IPS-15b (cell line): Measurements from ENCODE around the gene NUAK2.

ENCODE experiments used
- H3K27me3 ChIP-seq: one replicate; pipeline ENCODE4 v1.6.1; 2013; ENCODE audit warnings: low read length; ENCODE audit not compliant: control insufficient read depth, insufficient read depth
- H3K36me3 ChIP-seq: one replicate; pipeline ENCODE4 v1.6.1; 2013; ENCODE audit warnings: low read length; ENCODE audit not compliant: control insufficient read depth, insufficient read depth
- H3K4me1 ChIP-seq: one replicate; pipeline ENCODE4 v1.6.1; 2013; ENCODE audit warnings: mild to moderate bottlenecking, low read length; ENCODE audit not compliant: control insufficient read depth, insufficient read depth
- H3K4me3 ChIP-seq: one replicate; pipeline ENCODE4 v1.5.1; 2013; ENCODE audit warnings: low read depth, low read length
- H3K9ac ChIP-seq: one replicate; pipeline ENCODE4 v1.6.1; 2013; ENCODE audit warnings: low read depth, mild to moderate bottlenecking, low read length
- H3K9me3 ChIP-seq: one replicate; pipeline ENCODE4 v1.6.1; 2013; ENCODE audit warnings: mild to moderate bottlenecking, low read length; ENCODE audit not compliant: control insufficient read depth, insufficient read depth

The NUAK2 gene

GRCh38 chr1:205329719-205330118, 8.2 kb upstream of the NUAK2 start:
- no peaks in the 10 kb centered on the region for H3K9me3 ChIP-seq
- H3K4me3 ChIP-seq: no peak overlapping the region
- H3K4me1 ChIP-seq: peaks cover 17% of the 10 kb centered on the region
- H3K36me3 ChIP-seq: no peaks in the 10 kb centered on the region
- H3K27me3 ChIP-seq: no peaks in the 10 kb centered on the region
- no peak overlapping the region for H3K9ac ChIP-seq

DNA sequence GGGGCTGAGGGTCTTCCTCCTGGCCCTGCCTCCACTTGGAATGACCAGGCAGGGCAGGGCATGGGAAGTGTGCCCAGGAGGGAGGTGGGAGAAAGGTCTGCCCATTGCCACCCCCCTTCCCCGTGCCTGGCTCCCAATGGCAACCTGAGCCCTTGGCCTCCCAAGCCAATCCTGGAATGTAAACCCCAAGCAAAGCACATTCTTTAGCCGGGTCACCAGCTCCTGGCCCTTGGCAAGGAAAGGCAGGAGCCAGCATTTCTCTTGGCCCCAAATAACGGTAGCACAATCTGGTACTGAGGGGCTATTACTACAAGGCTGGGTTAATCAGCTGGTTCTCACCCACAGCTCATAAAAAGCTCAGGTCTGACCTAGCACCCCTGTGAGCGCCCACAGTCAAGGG, 6.9 kb upstream of the NUAK2 start:
- Histone ChIP-seq H3K36me3 (no peaks in the 10 kb centered on the region), H3K27me3 (no peaks in the 10 kb centered on the region), H3K9ac (no peak overlapping the region), H3K4me1 (peaks cover 22% of the 10 kb centered on the region), H3K4me3 (no peak overlapping the region), H3K9me3 (no peaks in the 10 kb centered on the region)

GRCh38 chr1:205326812-205327466, 5.4 kb upstream of the NUAK2 start:
- H3K27me3 ChIP-seq: no peaks in the 10 kb centered on the region
- H3K36me3 ChIP-seq: no peaks in the 10 kb centered on the region
- peaks cover 18% of the 10 kb centered on the region for H3K4me1 ChIP-seq
- H3K9ac ChIP-seq: no peak overlapping the region
- no peak overlapping the region for H3K4me3 ChIP-seq
- H3K9me3 ChIP-seq: no peaks in the 10 kb centered on the region

GRCh38 chr1:205325334-205325884, 3.9 kb upstream of the NUAK2 start:
- H3K27me3 ChIP-seq: peaks cover 4% of the 10 kb centered on the region
- H3K9me3 ChIP-seq: no peaks in the 10 kb centered on the region
- peaks cover 4% of the 10 kb centered on the region for H3K36me3 ChIP-seq
- no peak overlapping the region for H3K4me3 ChIP-seq
- H3K4me1 ChIP-seq: peaks cover 14% of the 10 kb centered on the region
- no peak overlapping the region for H3K9ac ChIP-seq

GRCh38 chr1:205324781-205325180, 3.2 kb upstream of the NUAK2 start:
- peaks cover 14% of the 10 kb centered on the region for H3K4me1 ChIP-seq
- peaks cover 4% of the 10 kb centered on the region for H3K36me3 ChIP-seq
- H3K4me3 ChIP-seq: no peak overlapping the region
- peaks cover 5% of the 10 kb centered on the region for H3K27me3 ChIP-seq
- no peaks in the 10 kb centered on the region for H3K9me3 ChIP-seq
- no peak overlapping the region for H3K9ac ChIP-seq

- Histone ChIP-seq H3K36me3 (peaks cover 4% of the 10 kb centered on the region), H3K4me1 (peaks cover 18% of the 10 kb centered on the region), H3K27me3 (peaks cover 5% of the 10 kb centered on the region), H3K4me3 (no peak overlapping the region), H3K9ac (no peak overlapping the region), H3K9me3 (no peaks in the 10 kb centered on the region)
Observed at GRCh38 chr1:205323794-205324193, 2.2 kb upstream of the NUAK2 start.

DNA sequence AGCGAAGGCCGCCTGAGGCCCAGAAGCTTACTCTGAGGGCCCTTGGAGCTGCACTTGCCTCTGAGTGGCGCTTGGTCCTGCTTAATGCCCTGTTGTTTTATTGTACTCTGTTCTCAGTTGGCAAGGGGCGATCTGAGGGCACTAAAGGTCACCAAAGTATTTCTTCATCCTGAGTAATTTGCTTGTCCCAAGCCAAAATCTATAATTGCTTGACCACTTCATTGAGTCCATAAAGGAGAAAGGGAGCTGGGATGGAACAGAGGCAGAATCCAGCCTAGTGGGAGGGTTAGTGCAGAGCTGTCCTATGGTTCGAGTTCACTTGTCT, 376 bp upstream of the NUAK2 start:
- no peak overlapping the region for H3K9ac ChIP-seq
- H3K36me3 ChIP-seq: peaks cover 4% of the 10 kb centered on the region
- H3K4me3 ChIP-seq: no peak overlapping the region
- H3K9me3 ChIP-seq: no peaks in the 10 kb centered on the region
- H3K4me1 ChIP-seq: peaks cover 36% of the 10 kb centered on the region
- H3K27me3 ChIP-seq: peaks cover 5% of the 10 kb centered on the region

GRCh38 chr1:205319081-205320018, 2.2 kb downstream of the NUAK2 start:
- Histone ChIP-seq H3K4me1 (peaks cover 45% of the 10 kb centered on the region), H3K27me3 (peaks cover 5% of the 10 kb centered on the region)

DNA sequence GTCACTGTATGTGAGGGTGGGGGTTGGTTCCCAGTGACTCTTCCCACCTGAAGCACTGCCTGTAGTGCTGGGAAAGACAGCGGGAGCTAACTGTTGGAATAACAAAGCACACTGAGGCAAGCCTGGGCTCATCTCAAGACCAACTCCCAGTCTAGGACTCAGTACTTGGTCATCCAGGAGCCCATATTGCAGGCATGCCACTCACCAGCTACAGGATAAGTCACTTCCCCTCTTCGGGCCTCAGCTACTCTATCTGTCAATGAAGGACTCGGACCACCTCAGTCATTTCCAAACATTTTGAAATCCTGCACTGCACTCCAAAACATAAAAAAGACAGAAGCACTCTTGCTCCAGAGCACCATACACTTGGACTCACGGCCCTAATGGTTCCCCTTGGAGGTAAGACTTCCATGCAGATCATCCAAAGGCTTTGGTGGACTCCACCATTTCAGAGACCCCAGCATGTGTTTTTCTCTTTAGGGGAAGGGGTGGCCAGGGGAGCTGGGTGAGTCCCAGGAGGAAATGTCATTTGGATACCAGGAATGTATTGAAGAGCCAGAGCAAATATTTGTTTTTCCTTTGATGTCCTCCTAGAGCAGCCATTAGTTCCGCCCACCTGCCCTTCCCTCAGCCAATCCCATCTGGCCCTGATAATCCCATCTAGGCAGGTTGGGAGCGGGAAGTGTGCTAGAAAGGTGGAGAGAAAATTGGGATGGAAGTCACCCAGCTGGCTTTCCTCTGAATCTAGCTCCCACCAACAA, 3.1 kb downstream of the NUAK2 start:
- peaks cover 5% of the 10 kb centered on the region for H3K27me3 ChIP-seq
- H3K9ac ChIP-seq: no peak overlapping the region
- peaks cover 4% of the 10 kb centered on the region for H3K36me3 ChIP-seq
- H3K9me3 ChIP-seq: no peaks in the 10 kb centered on the region
- H3K4me1 ChIP-seq: peaks cover 47% of the 10 kb centered on the region
- H3K4me3 ChIP-seq: peak overlapping the region; percentile 49

More at GRCh38 chr1:205319081-205320018, 2.2 kb downstream of the NUAK2 start:
- Histone ChIP-seq H3K9ac (peak overlapping the region; percentile 12), H3K9me3 (no peaks in the 10 kb centered on the region), H3K4me3 (peak overlapping the region; percentile 49), H3K36me3 (peaks cover 4% of the 10 kb centered on the region)

DNA sequence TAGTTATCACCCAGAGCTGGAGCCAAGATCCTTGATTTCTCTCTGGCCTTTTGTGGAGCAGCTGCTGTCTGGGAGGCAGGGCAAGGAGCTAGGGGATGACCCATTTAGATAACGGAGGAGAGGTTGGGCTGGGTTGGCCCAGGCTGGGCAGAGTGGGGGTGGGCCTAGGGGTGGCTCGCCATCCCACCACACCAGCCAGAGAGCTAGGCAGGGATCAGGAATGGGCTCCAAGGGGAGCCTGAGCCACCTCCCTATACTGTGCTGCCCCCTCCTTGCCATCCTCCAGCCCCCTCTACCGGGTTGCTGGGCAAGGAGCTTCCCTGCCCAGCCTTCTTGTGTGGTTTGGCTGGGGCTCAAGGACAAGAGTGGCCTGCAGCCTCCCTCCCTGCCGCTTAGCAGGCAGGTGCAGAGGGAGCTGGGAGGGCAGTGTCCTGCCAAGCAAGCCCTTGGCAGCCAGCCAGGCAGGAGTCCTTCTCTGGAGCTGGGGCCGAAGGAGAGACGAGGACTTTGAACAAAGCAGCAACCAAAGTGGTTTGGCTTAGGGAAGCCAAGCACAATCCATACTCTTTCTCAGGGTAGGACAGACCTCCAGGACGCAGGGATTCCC, 4.1 kb downstream of the NUAK2 start:
- Histone ChIP-seq H3K9ac (no peak overlapping the region), H3K4me3 (peak overlapping the region; percentile 49), H3K27me3 (peaks cover 5% of the 10 kb centered on the region), H3K4me1 (peaks cover 55% of the 10 kb centered on the region), H3K9me3 (no peaks in the 10 kb centered on the region), H3K36me3 (peaks cover 4% of the 10 kb centered on the region)

DNA sequence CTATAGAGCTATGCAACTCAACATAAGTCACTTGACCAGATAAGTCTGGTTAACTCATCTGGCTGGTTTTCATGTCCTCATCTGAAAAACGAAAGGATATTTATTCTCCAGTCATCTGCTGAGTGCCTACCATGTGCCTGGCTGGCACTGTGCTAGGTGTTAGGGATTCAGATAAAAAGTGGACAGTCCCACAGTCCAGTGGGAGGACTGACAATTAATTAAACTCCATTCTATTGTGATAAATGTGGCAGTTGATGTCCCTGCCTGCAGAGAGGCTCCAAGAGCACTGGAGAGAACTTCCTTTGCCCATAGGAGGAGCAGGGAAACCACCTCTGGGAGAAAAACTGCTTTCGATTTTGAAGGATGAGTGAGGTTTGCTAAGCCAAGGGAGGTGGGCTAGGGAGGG, 5.4 kb downstream of the NUAK2 start:
- no peak overlapping the region for H3K9ac ChIP-seq
- no peaks in the 10 kb centered on the region for H3K9me3 ChIP-seq
- H3K36me3 ChIP-seq: peaks cover 10% of the 10 kb centered on the region
- H3K4me3 ChIP-seq: no peak overlapping the region
- peaks cover 54% of the 10 kb centered on the region for H3K4me1 ChIP-seq
- H3K27me3 ChIP-seq: peaks cover 5% of the 10 kb centered on the region
